ENCODE data around the gene KCNG2. TPM values are rescaled to one million over a fixed set of nuclear protein-coding genes. Genes with fewer than 3 reads are reported as not detected.

The KCNG2 gene
- total RNA-seq, 1 donor from 2014 or later, result not detected

DNA sequence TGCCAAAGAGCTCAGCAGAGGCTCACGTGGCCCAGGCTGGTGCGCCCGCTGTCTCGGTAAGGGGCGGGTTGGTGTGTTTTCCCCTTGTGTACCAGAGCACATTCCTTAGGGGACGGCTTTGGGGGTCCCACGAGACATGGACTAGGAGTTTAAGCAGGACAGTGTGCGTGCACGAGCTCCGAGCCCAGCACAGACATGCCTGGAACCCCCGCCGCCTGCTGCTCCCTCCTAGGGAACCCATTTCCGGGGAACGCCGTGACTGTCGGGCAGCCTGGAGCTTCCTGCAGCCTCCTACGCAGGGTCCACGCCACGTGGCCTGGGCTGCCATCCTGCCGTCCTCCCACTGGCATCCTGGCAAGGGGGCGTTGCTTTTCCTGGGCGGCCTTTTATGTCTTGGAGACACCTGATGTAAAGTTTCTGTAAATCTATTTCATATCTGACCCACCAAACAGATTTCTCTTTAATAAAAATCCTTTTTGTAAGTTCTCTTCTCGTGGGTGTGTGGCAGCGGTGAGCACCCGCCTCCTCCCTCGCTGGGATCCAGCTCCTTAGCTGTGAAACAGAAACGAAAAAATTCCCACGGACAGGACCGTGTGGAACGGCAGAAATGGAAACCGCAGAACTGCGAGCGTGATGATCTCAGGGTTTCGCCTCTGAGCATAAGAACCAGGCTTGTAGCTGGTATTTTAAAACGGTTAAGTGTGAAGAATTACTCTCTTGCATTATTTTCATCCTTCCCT lies 43.5 kb upstream of the KCNG2 start:
- H3K36me3 Mint-ChIP-seq, result peaks cover 5% of the 10 kb centered on the region
- no peaks in the 10 kb centered on the region for H3K4me1 Mint-ChIP-seq
- no peaks in the 10 kb centered on the region for H3F3A ChIP-seq (ENCODE audit: low read depth)
- H4K20me1 ChIP-seq (ENCODE audit: low read depth), result no peaks in the 10 kb centered on the region
- no peaks in the 10 kb centered on the region for H3K9me3 ChIP-seq (ENCODE audit: low read depth)
- no peaks in the 10 kb centered on the region for H3K36me3 ChIP-seq
- H3K27me3 Mint-ChIP-seq (ENCODE audit: insufficient read depth, low read depth), result peaks cover 2% of the 10 kb centered on the region
- no peaks in the 10 kb centered on the region for H3K79me2 ChIP-seq (ENCODE audit: low read depth)
- no peak overlapping the region for H3K27ac Mint-ChIP-seq
- no peak for TF ChIP-seq EZH2phosphoT487 (IDR thresholded peaks at IDR 0.05)
- TF ChIP-seq, protein P1, sequence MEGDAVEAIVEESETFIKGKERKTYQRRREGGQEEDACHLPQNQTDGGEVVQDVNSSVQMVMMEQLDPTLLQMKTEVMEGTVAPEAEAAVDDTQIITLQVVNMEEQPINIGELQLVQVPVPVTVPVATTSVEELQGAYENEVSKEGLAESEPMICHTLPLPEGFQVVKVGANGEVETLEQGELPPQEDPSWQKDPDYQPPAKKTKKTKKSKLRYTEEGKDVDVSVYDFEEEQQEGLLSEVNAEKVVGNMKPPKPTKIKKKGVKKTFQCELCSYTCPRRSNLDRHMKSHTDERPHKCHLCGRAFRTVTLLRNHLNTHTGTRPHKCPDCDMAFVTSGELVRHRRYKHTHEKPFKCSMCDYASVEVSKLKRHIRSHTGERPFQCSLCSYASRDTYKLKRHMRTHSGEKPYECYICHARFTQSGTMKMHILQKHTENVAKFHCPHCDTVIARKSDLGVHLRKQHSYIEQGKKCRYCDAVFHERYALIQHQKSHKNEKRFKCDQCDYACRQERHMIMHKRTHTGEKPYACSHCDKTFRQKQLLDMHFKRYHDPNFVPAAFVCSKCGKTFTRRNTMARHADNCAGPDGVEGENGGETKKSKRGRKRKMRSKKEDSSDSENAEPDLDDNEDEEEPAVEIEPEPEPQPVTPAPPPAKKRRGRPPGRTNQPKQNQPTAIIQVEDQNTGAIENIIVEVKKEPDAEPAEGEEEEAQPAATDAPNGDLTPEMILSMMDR (IDR thresholded peaks at IDR 0.05), result no peak
- no peak for TF ChIP-seq EZH2 (IDR thresholded peaks at IDR 0.05)
- H3K4me2 ChIP-seq, result no peak overlapping the region
- no peak overlapping the region for H3K4me3 ChIP-seq
- peaks cover 3% of the 10 kb centered on the region for H3K9me3 Mint-ChIP-seq
- no peak overlapping the region for H3K9ac ChIP-seq
- no peaks in the 10 kb centered on the region for H3K27me3 ChIP-seq
- no peaks in the 10 kb centered on the region for H3K4me1 ChIP-seq
- no peak overlapping the region for H3K4me3 Mint-ChIP-seq
- DNase-seq (ENCODE audit: low spot score), result no peak
- no peak overlapping the region for H2AFZ ChIP-seq (replicated peaks)
- no peak overlapping the region for H3K27ac ChIP-seq

DNA sequence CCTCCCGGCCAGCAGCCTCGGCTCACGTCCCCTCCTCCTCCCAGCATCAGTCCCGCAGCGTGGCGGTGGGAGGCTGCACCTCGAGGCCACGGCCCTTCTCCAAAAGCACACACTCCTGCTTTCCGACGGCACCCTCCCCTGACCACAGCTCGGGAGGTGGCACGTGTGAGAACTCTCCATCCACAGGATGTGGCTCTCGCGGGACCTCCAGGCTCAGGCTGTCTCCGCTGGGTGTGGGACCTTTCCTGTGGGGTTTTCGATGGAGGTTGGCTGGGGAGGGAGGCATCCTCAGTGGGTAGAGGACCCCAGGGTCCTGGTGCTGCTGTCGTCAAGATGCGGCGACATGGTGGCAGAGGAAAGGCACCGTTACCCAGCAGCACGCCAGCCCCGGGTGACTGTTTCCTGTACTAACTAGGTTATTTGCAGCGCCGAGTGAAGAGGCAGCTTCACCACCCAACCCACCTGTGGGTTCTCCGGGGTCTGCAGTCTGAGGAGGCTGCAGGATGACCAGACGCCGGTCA lies 42.8 kb upstream of the KCNG2 start:
- no peak overlapping the region for H2AFZ ChIP-seq (replicated peaks)
- Mint-ChIP-seq H3K27ac (no peak overlapping the region), H3K36me3 (peaks cover 5% of the 10 kb centered on the region), H3K9me3 (peaks cover 7% of the 10 kb centered on the region), H3K27me3 (ENCODE audit: insufficient read depth, low read depth) (peaks cover 2% of the 10 kb centered on the region), H3K4me3 (no peak overlapping the region), H3K4me1 (no peaks in the 10 kb centered on the region)
- no peak overlapping the region for H3K27ac ChIP-seq
- H3K9me3 ChIP-seq (ENCODE audit: low read depth), result no peaks in the 10 kb centered on the region
- H4K20me1 ChIP-seq (ENCODE audit: low read depth), result no peaks in the 10 kb centered on the region
- no peak overlapping the region for H3K4me3 ChIP-seq
- H3K79me2 ChIP-seq (ENCODE audit: low read depth), result no peaks in the 10 kb centered on the region
- DNase-seq (ENCODE audit: low spot score), result no peak
- H3K27me3 ChIP-seq, result no peaks in the 10 kb centered on the region
- no peaks in the 10 kb centered on the region for H3K4me1 ChIP-seq
- no peaks in the 10 kb centered on the region for H3F3A ChIP-seq (ENCODE audit: low read depth)
- H3K4me2 ChIP-seq, result no peak overlapping the region
- no peaks in the 10 kb centered on the region for H3K36me3 ChIP-seq
- TF ChIP-seq EZH2 (IDR thresholded peaks at IDR 0.05) (no peak), EZH2phosphoT487 (IDR thresholded peaks at IDR 0.05) (no peak)
- TF ChIP-seq, protein P1 (IDR thresholded peaks at IDR 0.05), result no peak
- no peak overlapping the region for H3K9ac ChIP-seq

DNA sequence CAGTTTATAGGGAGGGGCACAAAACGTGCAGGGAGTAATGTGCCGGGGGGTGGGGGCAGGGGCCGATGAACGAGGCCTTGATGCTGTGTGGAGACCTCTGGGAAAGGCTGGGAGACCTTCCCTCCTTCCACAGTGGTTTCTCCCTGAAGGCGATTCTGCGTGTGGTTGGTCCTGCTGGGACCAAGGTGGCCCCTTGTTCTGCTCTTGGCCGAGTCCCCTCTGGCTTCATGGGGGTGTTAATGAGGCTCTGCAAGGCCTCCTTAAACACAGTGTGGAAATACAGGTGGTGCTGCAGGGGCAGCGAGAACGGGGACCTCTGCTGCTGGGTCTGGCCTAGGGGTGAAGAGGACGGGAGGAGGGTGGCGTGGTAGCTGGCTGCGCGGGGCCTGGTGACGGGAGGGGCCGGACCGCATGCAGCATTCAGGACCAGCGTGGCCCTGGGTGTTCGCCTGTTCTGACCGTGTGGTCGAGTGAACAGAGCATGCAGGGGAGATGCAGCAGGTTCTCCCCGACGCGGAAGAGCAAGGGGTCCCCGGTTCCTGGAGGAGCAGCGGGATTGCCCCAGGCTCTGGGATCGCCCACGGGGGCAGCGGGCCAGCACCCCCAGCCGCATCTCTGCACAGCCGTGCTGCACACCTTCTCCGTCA lies 42.1 kb upstream of the KCNG2 start:
- Mint-ChIP-seq H3K4me1 (no peaks in the 10 kb centered on the region), H3K9me3 (peaks cover 10% of the 10 kb centered on the region), H3K27me3 (ENCODE audit: insufficient read depth, low read depth) (peaks cover 2% of the 10 kb centered on the region), H3K27ac (no peak overlapping the region), H3K36me3 (peaks cover 5% of the 10 kb centered on the region), H3K4me3 (peak overlapping the region; percentile 12)
- H3K27me3 ChIP-seq, result no peaks in the 10 kb centered on the region
- no peaks in the 10 kb centered on the region for H4K20me1 ChIP-seq (ENCODE audit: low read depth)
- H3K4me2 ChIP-seq, result no peak overlapping the region
- no peaks in the 10 kb centered on the region for H3K9me3 ChIP-seq (ENCODE audit: low read depth)
- no peaks in the 10 kb centered on the region for H3K4me1 ChIP-seq
- no peak overlapping the region for H2AFZ ChIP-seq (replicated peaks)
- no peak overlapping the region for H3K9ac ChIP-seq
- H3K27ac ChIP-seq, result no peak overlapping the region
- H3F3A ChIP-seq (ENCODE audit: low read depth), result no peaks in the 10 kb centered on the region
- no peak overlapping the region for H3K4me3 ChIP-seq
- H3K79me2 ChIP-seq (ENCODE audit: low read depth), result no peaks in the 10 kb centered on the region
- TF ChIP-seq, protein P1 (IDR thresholded peaks at IDR 0.05), result no peak
- TF ChIP-seq EZH2phosphoT487 (IDR thresholded peaks at IDR 0.05) (no peak), EZH2 (IDR thresholded peaks at IDR 0.05) (no peak)
- DNase-seq (ENCODE audit: low spot score), result no peak
- no peaks in the 10 kb centered on the region for H3K36me3 ChIP-seq

All from neural progenitor cell (in vitro differentiated cells).